ENCODE measurements around the gene TNFRSF19.

TNFRSF19 gene

DNA sequence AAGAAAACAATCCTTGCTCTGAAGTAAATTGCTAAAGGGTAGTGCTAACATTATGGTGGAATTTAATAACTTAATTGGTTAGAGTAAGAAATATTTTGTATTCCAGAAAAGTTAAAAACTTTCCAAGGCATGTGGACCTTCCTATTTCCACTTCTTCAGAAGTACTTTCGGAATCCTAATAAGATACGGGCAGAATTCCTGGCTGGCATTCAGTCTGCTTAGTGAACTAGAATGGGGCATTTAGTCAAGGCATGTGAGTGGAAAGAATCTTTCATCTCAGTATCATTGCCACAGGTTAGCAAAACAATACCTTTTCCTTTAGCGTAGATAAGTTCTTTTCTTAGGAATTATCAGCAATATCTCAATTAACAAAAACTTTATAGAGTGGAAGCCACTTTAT lies 85.1 kb downstream of the TNFRSF19 start:
- no peak for DNase-seq (ENCODE audit: low read depth in 2 of 2)
- no peak overlapping the region for H3K4me3 ChIP-seq (replicated peaks in 1 of 2; ENCODE audit: low read depth in 2 of 2, low read length in 2 of 2)
- TF ChIP-seq, protein P1, sequence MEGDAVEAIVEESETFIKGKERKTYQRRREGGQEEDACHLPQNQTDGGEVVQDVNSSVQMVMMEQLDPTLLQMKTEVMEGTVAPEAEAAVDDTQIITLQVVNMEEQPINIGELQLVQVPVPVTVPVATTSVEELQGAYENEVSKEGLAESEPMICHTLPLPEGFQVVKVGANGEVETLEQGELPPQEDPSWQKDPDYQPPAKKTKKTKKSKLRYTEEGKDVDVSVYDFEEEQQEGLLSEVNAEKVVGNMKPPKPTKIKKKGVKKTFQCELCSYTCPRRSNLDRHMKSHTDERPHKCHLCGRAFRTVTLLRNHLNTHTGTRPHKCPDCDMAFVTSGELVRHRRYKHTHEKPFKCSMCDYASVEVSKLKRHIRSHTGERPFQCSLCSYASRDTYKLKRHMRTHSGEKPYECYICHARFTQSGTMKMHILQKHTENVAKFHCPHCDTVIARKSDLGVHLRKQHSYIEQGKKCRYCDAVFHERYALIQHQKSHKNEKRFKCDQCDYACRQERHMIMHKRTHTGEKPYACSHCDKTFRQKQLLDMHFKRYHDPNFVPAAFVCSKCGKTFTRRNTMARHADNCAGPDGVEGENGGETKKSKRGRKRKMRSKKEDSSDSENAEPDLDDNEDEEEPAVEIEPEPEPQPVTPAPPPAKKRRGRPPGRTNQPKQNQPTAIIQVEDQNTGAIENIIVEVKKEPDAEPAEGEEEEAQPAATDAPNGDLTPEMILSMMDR (IDR thresholded peaks at IDR 0.05; ENCODE audit: low read depth, low read length): no peak

DNA sequence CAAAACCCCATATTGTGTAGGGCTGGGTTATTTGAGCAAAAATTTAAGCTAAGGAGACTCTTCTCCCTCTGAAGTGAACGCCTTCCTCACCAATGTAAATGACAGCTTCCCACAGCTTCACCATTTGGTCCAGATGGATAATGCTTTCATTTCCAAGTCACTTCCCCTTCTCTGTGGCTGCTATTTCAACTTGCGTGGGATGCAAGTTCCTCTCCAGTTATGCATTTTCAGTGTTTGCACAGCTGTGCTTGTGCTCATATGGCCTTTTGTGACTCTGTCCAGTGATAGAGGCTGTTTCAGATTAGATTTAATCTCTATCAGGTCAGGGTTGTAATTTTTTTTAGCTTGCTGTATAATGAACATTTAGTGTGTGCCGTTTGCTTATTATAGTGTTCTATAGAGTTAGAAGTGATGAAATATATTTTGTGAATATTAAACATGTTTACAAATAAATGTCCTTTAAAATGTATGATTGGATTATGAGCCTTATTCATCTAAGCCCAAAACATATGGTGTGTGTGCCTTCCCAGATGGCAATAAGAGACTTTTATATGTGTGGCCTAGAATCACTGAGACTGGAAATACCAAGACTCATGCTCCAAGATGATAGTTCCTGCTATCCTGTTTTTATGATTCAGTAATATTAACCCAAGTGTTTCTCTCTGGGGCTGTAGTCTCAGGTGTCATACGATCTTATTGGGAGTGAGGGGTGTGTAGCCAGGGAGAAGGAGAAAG lies 86.6 kb downstream of the TNFRSF19 start:
- TF ChIP-seq, protein P1 (IDR thresholded peaks at IDR 0.05; ENCODE audit: low read depth, low read length): no peak
- no peak overlapping the region for H3K4me3 ChIP-seq (replicated peaks in 1 of 2; ENCODE audit: low read depth in 2 of 2, low read length in 2 of 2)
- peak; percentile 51 to 82 for DNase-seq (ENCODE audit: low read depth in 2 of 2)

DNA sequence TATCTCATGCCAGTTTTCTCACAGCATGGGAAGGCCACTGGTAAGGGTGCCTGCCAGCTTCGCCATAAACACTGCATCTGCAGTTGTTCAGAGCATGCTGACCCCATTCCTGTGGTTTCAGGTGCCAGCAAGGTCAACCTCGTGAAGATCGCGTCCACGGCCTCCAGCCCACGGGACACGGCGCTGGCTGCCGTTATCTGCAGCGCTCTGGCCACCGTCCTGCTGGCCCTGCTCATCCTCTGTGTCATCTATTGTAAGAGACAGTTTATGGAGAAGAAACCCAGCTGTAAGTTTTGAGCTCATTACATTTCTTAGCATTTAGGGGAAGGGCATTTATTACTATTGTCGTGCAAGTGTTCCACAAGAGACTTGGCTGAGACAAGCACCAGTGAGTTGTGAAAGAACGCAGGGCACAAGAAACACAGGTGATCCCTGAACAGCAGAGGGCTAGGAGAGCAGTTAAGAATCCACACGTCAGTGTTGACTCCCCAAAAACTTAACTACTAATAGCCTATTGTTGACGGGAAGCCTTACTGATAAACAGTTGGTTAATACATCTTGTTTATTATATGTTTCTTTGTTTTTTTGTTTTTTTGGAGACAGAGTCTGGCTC lies 88.8 kb downstream of the TNFRSF19 start:
- DNase-seq (ENCODE audit: low read depth in 2 of 2): no peak
- no peak overlapping the region for H3K4me3 ChIP-seq (replicated peaks in 1 of 2; ENCODE audit: low read depth in 2 of 2, low read length in 2 of 2)
- TF ChIP-seq, protein P1 (IDR thresholded peaks at IDR 0.05; ENCODE audit: low read depth, low read length): no peak

DNA sequence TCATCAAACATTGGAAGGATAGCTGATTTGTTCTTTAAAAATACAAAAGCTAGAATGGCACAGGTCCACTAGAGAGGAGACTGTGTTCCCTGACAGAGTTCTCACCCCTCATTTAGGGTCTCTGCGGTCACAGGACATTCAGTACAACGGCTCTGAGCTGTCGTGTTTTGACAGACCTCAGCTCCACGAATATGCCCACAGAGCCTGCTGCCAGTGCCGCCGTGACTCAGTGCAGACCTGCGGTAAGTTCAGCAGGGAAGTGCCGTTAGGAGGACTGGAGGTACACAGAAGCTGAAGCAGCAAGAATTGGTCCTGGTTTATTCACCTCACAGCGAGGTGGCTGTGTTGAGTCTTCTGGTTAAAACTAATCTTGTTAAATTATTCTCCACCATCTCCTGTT lies 90.0 kb downstream of the TNFRSF19 start:
- no peak for DNase-seq (ENCODE audit: low read depth in 2 of 2)
- no peak overlapping the region for H3K4me3 ChIP-seq (replicated peaks in 1 of 2; ENCODE audit: low read depth in 2 of 2, low read length in 2 of 2)
- TF ChIP-seq, protein P1 (IDR thresholded peaks at IDR 0.05; ENCODE audit: low read depth, low read length): no peak

DNA sequence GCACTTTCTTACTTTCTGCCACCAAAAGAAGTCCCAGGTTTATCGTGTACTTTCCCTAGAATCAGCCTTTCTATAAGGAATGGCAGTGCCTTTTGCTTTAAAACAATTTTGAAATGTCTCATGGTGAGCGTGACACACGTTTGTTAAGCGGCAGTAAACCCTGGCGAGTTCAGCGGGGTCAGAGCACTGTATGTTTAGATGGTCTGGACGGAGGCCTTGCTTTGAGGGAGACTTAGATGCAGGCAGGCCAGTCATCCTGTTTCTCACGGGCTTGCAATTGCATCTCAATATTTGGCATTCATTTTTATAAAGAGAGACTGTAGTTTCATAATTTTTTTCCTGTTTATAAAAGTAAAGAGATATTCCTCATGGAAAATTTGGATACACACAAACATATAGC lies 96.4 kb downstream of the TNFRSF19 start:
- no peak overlapping the region for H3K4me3 ChIP-seq (replicated peaks in 1 of 2; ENCODE audit: low read depth in 2 of 2, low read length in 2 of 2)
- TF ChIP-seq, protein P1 (IDR thresholded peaks at IDR 0.05; ENCODE audit: low read depth, low read length): no peak
- DNase-seq (ENCODE audit: low read depth in 2 of 2): no peak

DNA sequence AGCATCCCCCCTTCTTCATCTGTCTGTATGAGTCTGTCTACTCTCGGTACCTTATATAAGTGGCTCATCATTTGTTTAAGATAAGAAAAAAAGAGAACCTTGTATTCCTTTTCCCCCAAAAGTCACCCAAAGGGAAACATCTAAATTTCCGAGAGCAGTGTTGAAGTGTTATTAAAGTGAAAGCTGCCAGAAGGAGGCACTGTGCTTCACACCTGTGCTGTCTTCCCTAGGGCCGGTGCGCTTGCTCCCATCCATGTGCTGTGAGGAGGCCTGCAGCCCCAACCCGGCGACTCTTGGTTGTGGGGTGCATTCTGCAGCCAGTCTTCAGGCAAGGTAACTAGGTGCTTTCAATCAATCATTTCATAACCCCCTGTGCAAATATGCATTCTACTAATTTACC lies 97.5 kb downstream of the TNFRSF19 start:
- H3K4me3 ChIP-seq (replicated peaks in 1 of 2; ENCODE audit: low read depth in 2 of 2, low read length in 2 of 2): no peak overlapping the region
- no peak for DNase-seq (ENCODE audit: low read depth in 2 of 2)
- TF ChIP-seq, protein P1 (IDR thresholded peaks at IDR 0.05; ENCODE audit: low read depth, low read length): no peak
